GM18505 (cell line): ENCODE results near the gene UBXN10.

Experiments
- ATAC-seq: cut with Tn5 transposase; IDR thresholded peaks from one replicate; pipeline ENCODE4 v1.9.1; 2021; ENCODE audit not compliant: unreplicated experiment
- POLR2A ChIP-seq: IDR thresholded peaks from 4 replicates; pipeline ENCODE4 v1.6.1; 2011; ENCODE audit warnings: borderline replicate concordance; ENCODE audit not compliant: insufficient read depth, insufficient read length; ENCODE audit errors: extremely low read depth

The UBXN10 gene

DNA sequence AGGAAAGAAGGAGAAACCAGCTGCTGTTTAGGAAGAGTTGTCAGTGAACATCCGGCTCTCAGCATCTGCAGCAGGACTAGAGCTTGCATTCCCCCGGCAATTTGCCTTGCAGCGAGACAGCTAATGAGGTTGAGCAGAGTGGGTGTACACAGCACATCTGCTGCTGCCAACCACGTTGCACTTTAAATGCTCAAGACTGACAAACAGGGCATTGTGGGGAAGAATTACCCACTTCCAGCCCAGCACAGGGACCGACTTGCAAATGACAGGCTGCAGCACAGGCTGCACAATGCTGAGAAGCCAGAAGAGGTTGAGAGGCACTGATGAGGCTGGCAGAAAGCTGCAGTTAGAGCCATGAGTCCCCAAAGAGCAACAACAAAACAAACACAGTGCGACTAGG lies 48.0 kb downstream of the UBXN10 start:
- TF ChIP-seq POLR2A, result no peak
- no peak for ATAC-seq

DNA sequence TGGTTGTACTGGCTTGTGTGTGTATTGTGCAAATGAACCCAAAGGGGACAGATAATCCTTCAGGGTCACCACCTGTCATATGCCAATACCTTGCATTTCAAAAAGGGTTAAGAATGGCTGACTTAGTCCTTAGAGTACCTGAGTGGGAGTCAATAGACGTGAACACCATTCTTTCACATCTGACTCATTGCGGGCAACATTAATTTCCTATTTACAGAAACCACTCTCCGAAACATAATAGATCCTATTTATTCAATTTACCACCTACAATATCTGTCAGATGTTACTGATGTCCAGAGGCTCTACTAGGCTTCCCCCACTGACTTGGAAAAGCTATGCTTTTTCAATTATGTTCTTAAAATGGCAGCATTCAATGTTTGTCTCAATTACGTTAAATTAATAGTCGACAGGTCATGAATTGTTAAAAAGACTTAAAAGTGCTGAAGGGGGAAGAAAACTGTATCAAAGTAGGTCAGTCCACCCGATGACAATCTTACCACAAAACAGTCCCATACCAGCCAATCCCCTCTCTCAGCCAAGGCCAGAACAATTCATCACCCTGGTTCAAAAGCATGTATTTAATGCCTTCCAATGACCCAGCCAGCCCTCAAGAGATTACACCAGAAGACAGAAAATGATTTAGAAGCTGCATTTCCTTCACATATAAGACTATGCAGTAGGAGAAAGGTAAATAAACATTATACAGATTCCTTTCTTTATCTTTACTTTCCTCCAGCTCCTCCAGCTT lies 49.1 kb downstream of the UBXN10 start:
- no peak for TF ChIP-seq POLR2A
- ATAC-seq, result no peak

GRCh38 chr1:20237646-20238045 lies 51.8 kb downstream of the UBXN10 start:
- no peak for ATAC-seq
- no peak for TF ChIP-seq POLR2A

GRCh38 chr1:20240012-20240411 lies 54.1 kb downstream of the UBXN10 start:
- TF ChIP-seq POLR2A, result no peak
- ATAC-seq, result no peak

- TF ChIP-seq POLR2A, result no peak
- ATAC-seq, result no peak
Observed at GRCh38 chr1:20242890-20243479, 57.1 kb downstream of the UBXN10 start.
